Sigmoid colon (tissue), 7 donors: Measurements from ENCODE around the gene SCGN. TPM values are rescaled to one million over a fixed set of nuclear protein-coding genes. Genes with fewer than 3 reads are reported as not detected.

ENCODE experiments used
- DNase-seq: peaks from one replicate; pipeline ENCODE4 v3.0.0-alpha.2; 2019
- H3K27ac ChIP-seq, 4 donors: fragments of 200-600 bp; sonication (generic); one replicate each; pipeline ENCODE4 v1.5.1; 2016 to 2019; ENCODE audit warnings: mild to moderate bottlenecking in 1 of 4
- H3K27me3 ChIP-seq, 3 donors: fragments of 200-600 bp; sonication (generic); one replicate each; pipeline ENCODE4 v1.5.1; 2019; ENCODE audit warnings: mild to moderate bottlenecking in 1 of 3
- H3K36me3 ChIP-seq, 4 donors: fragments of 200-600 bp; sonication (generic); one replicate each; pipeline ENCODE4 v1.5.1; 2016 to 2019
- H3K4me1 ChIP-seq, 4 donors: fragments of 200-600 bp; sonication (generic); one replicate each; pipeline ENCODE4 v1.5.1; 2017 to 2019
- H3K4me3 ChIP-seq, 4 donors: fragments of 200-600 bp; sonication (generic); one replicate each; pipeline ENCODE4 v1.5.1; 2017 to 2019; ENCODE audit warnings: mild to moderate bottlenecking in 2 of 4, moderate library complexity in 1 of 4
- H3K9me3 ChIP-seq, 4 donors: fragments of 200-600 bp in 3 of 4; sonication (generic) in 3 of 4; one replicate each; pipeline versions ENCODE4 v1.5.1 to v1.6.1; 2013 to 2019
- CTCF ChIP-seq, 4 experiments: fragments of 450-650 bp in 3 of 4; fragments of 200-600 bp in 1 of 4; IDR thresholded peaks; one replicate each; pipeline ENCODE4 v1.5.1; 2016 to 2019; ENCODE audit warnings: antibody characterized with exemption in 4 of 4, mild to moderate bottlenecking in 3 of 4, moderate library complexity in 2 of 4
- EP300 ChIP-seq, 4 donors: sonication (generic); formaldehyde crosslinking; IDR thresholded peaks; one replicate each; pipeline ENCODE4 v1.6.1; 2017; ENCODE audit warnings: antibody characterized with exemption in 4 of 4
- POLR2A ChIP-seq, 2 donors: fragments of 450-650 bp; IDR thresholded peaks; one replicate each; pipeline ENCODE4 v1.6.1; 2016; ENCODE audit warnings: antibody characterized with exemption in 2 of 2, mild to moderate bottlenecking in 2 of 2, moderate library complexity in 2 of 2
- POLR2AphosphoS5 ChIP-seq, 4 donors: sonication (generic); formaldehyde crosslinking; IDR thresholded peaks; one replicate each; pipeline ENCODE4 v1.6.1; 2017; ENCODE audit warnings: antibody characterized with exemption in 4 of 4
- WGBS, 2 donors: extraction: QIAGEN DNeasy Blood & Tissue Kit; methylation state at CpG; one replicate each; pipeline ENCODE4 v1.1.7; 2013; 5-methylcytosine and 5-hydroxymethylcytosine counted together
- intact Hi-C: fragments of 100-400 bp; cut with DNase I; formaldehyde crosslinking; loops from one replicate; pipeline ENCODE4 v1.15.1; 2023
- polyA plus RNA-seq, 3 donors: library from polyadenylated mRNA; stranded (reverse); fragments of 200-250 nt; gene quantifications; one replicate each; pipeline ENCODE4 v1.2.3, GENCODE V29; 2013
- total RNA-seq, 4 donors: library from RNA; depleted of rRNA; stranded (reverse); fragments of >200 nt; gene quantifications; one replicate each; pipeline ENCODE4 v1.1.0, GENCODE V29; 2016
- donor health status: healthy with polysubstance abuse.
- donor health status: Bipolar disorder and iron deficiency.
- donor health status: healthy.

The SCGN gene
- total and polyA plus RNA-seq, 7 donors: 4.8 to 22.5 (median 8.8) TPM

- peaks cover 0 to 33% (median 11%) of the 10 kb centered on the region in 3 donors for H3K27me3 ChIP-seq
- DNase-seq: no peak
- WGBS, 2 donors: 33 to 57% methylated on average over 1 of the region's 1 CpG
- no peaks in the 10 kb centered on the region for H3K9me3 ChIP-seq
- no peak overlapping the region for H3K4me3 ChIP-seq
- H3K27ac ChIP-seq: no peak overlapping the region
- TF ChIP-seq CTCF (IDR thresholded peaks at IDR 0.05): no peak
- no peak for TF ChIP-seq EP300 (IDR thresholded peaks at IDR 0.05)
- TF ChIP-seq POLR2AphosphoS5 (IDR thresholded peaks at IDR 0.05): no peak
- TF ChIP-seq POLR2A (IDR thresholded peaks at IDR 0.05): no peak
- no peaks in the 10 kb centered on the region for H3K36me3 ChIP-seq
- no peaks in the 10 kb centered on the region for H3K4me1 ChIP-seq
- intact Hi-C loops: no loop called here
These were observed 2.4 kb upstream of the SCGN start for GRCh38 chr6:25649611-25650010.

- Histone ChIP-seq H3K4me1 (no peaks in the 10 kb centered on the region), H3K27me3 (peaks cover 0 to 29% (median 11%) of the 10 kb centered on the region in 3 donors), H3K9me3 (no peaks in the 10 kb centered on the region), H3K36me3 (no peaks in the 10 kb centered on the region), H3K4me3 (no peak overlapping the region), H3K27ac (no peak overlapping the region)
- TF ChIP-seq EP300 (IDR thresholded peaks at IDR 0.05) (no peak), POLR2AphosphoS5 (IDR thresholded peaks at IDR 0.05) (no peak), POLR2A (IDR thresholded peaks at IDR 0.05) (no peak), CTCF (IDR thresholded peaks at IDR 0.05) (no peak)
- DNase-seq: no peak
- WGBS, 2 donors: 58 to 71% methylated on average over 1 of the region's 1 CpG
- intact Hi-C loops: no loop called here
These were observed 3.7 kb downstream of the SCGN start for GRCh38 chr6:25655723-25656122.

GRCh38 chr6:25659633-25660368 lies 7.8 kb downstream of the SCGN start:
- Histone ChIP-seq H3K9me3 (no peaks in the 10 kb centered on the region), H3K27ac (no peak overlapping the region), H3K36me3 (no peaks in the 10 kb centered on the region), H3K4me1 (no peaks in the 10 kb centered on the region), H3K27me3 (no peaks in the 10 kb centered on the region), H3K4me3 (no peak overlapping the region)
- 43 to 49% methylated on average over 4 of the region's 4 CpGs for WGBS, 2 donors
- intact Hi-C loops: no loop called here
- no peak for DNase-seq
- TF ChIP-seq POLR2AphosphoS5 (IDR thresholded peaks at IDR 0.05) (no peak), EP300 (IDR thresholded peaks at IDR 0.05) (no peak), CTCF (IDR thresholded peaks at IDR 0.05) (no peak)

GRCh38 chr6:25660512-25660911 lies 8.5 kb downstream of the SCGN start:
- H3K27me3 ChIP-seq: no peaks in the 10 kb centered on the region
- no peak overlapping the region for H3K27ac ChIP-seq
- no peaks in the 10 kb centered on the region for H3K36me3 ChIP-seq
- no peak overlapping the region for H3K4me3 ChIP-seq
- no peaks in the 10 kb centered on the region for H3K4me1 ChIP-seq
- no peak for DNase-seq
- TF ChIP-seq POLR2AphosphoS5 (IDR thresholded peaks at IDR 0.05) (no peak), CTCF (IDR thresholded peaks at IDR 0.05) (no peak), POLR2A (IDR thresholded peaks at IDR 0.05) (no peak), EP300 (IDR thresholded peaks at IDR 0.05) (no peak)
- intact Hi-C loops: no loop called here
- H3K9me3 ChIP-seq: no peaks in the 10 kb centered on the region
